MM.1S (cell line): ENCODE results near the gene TTC34.

ENCODE experiments used
- DNase-seq: peaks from one replicate; pipeline ENCODE4 v3.0.0-alpha.2; 2015
- H2AFZ ChIP-seq: fragments of 300-600 bp; sonication (generic); 2 replicates; pipeline ENCODE4 v1.6.0; 2016; ENCODE audit warnings: antibody characterized with exemption, low read length
- H3F3A ChIP-seq: fragments of 300-600 bp; sonication (generic); 2 replicates; pipeline ENCODE4 v1.6.1; 2016; ENCODE audit warnings: mild to moderate bottlenecking, antibody characterized with exemption, low read length, moderate library complexity, mixed read lengths; ENCODE audit not compliant: insufficient read depth
- H3K27ac ChIP-seq: fragments of 300-600 bp; sonication (generic); 2 replicates; pipeline ENCODE4 v1.5.1; 2016; ENCODE audit warnings: mild to moderate bottlenecking, low read length
- H3K27me3 ChIP-seq: fragments of 300-600 bp; sonication (generic); replicated peaks from 2 replicates; pipeline ENCODE4 v1.6.0; 2016; ENCODE audit warnings: low read length; ENCODE audit not compliant: insufficient read depth
- H3K36me3 ChIP-seq: fragments of 300-600 bp; sonication (generic); replicated peaks from 2 replicates; pipeline ENCODE4 v1.6.1; 2016; ENCODE audit warnings: mild to moderate bottlenecking, low read length, mixed read lengths; ENCODE audit not compliant: insufficient read depth
- H3K4me1 ChIP-seq: fragments of 300-600 bp; sonication (generic); 2 replicates; pipeline ENCODE4 v1.6.1; 2016; ENCODE audit warnings: low read length, mixed read lengths
- H3K4me2 ChIP-seq: fragments of 300-600 bp; sonication (generic); 2 replicates; pipeline ENCODE4 v1.6.0; 2016; ENCODE audit warnings: low read depth, low read length
- H3K4me3 ChIP-seq: fragments of 300-600 bp; sonication (generic); 2 replicates; pipeline ENCODE4 v1.5.1; 2016; ENCODE audit warnings: low read length, mixed read lengths
- H3K79me2 ChIP-seq: fragments of 300-600 bp; sonication (generic); 2 replicates; pipeline ENCODE4 v1.6.1; 2016; ENCODE audit warnings: mixed run types, low read length, mixed read lengths
- H3K9ac ChIP-seq: fragments of 300-600 bp; sonication (generic); 2 replicates; pipeline ENCODE4 v1.6.1; 2016; ENCODE audit warnings: low read length, mixed read lengths
- H3K9me2 ChIP-seq: fragments of 300-600 bp; sonication (generic); replicated peaks from 2 replicates; pipeline ENCODE4 v1.6.1; 2016; ENCODE audit warnings: mild to moderate bottlenecking, low read length, mixed read lengths; ENCODE audit not compliant: insufficient read depth
- H3K9me3 ChIP-seq: fragments of 300-600 bp; sonication (generic); replicated peaks from 2 replicates; pipeline ENCODE4 v1.6.1; 2016; ENCODE audit warnings: mild to moderate bottlenecking, low read length, mixed read lengths; ENCODE audit not compliant: insufficient read depth
- H4K20me1 ChIP-seq: fragments of 300-600 bp; sonication (generic); 2 replicates; pipeline ENCODE4 v1.6.1; 2016; ENCODE audit warnings: mild to moderate bottlenecking, low read length, moderate library complexity, mixed read lengths; ENCODE audit not compliant: insufficient read depth
- CTCF ChIP-seq: fragments of 300-600 bp; sonication (generic); IDR thresholded peaks from 2 replicates; pipeline ENCODE4 v1.5.1; 2016; ENCODE audit warnings: antibody characterized with exemption, low read length, mixed read lengths
- EZH2 ChIP-seq: fragments of 300-600 bp; sonication (generic); optimal IDR thresholded peaks from 2 replicates; pipeline ENCODE3; 2017; ENCODE audit warnings: low read depth, mild to moderate bottlenecking, antibody characterized with exemption, low read length, mixed read lengths
- EZH2phosphoT487 ChIP-seq: fragments of 300-600 bp; sonication (generic); IDR thresholded peaks from 2 replicates; pipeline ENCODE4 v1.6.1; 2018; ENCODE audit warnings: antibody characterized with exemption, low read length

The TTC34 gene

GRCh38 chr1:2819429-2819828, 17.9 kb upstream of the TTC34 start:
- H3K4me1 ChIP-seq: no peaks in the 10 kb centered on the region
- H3K9me3 ChIP-seq: no peaks in the 10 kb centered on the region

GRCh38 chr1:2817784-2818564, 16.5 kb upstream of the TTC34 start:
- no peaks in the 10 kb centered on the region for H3K36me3 ChIP-seq
- no peaks in the 10 kb centered on the region for H3K9me3 ChIP-seq
- no peaks in the 10 kb centered on the region for H4K20me1 ChIP-seq
- H2AFZ ChIP-seq: no peak overlapping the region
- H3K27me3 ChIP-seq: peaks cover 83% of the 10 kb centered on the region
- H3K27ac ChIP-seq: no peak overlapping the region
- TF ChIP-seq EZH2phosphoT487: no peak
- no peak for TF ChIP-seq CTCF
- no peak for TF ChIP-seq EZH2
- no peaks in the 10 kb centered on the region for H3K4me1 ChIP-seq
- H3K4me3 ChIP-seq: no peak overlapping the region
- H3K9ac ChIP-seq: no peak overlapping the region
- no peaks in the 10 kb centered on the region for H3F3A ChIP-seq
- DNase-seq: no peak
- H3K79me2 ChIP-seq: no peaks in the 10 kb centered on the region
- no peaks in the 10 kb centered on the region for H3K9me2 ChIP-seq
- no peak overlapping the region for H3K4me2 ChIP-seq

More at GRCh38 chr1:2819429-2819828, 17.9 kb upstream of the TTC34 start:
- Histone ChIP-seq H3K4me3 (no peak overlapping the region), H3K27me3 (peaks cover 83% of the 10 kb centered on the region), H3K9me2 (no peaks in the 10 kb centered on the region), H2AFZ (no peak overlapping the region), H3K79me2 (no peaks in the 10 kb centered on the region), H3K27ac (no peak overlapping the region), H4K20me1 (no peaks in the 10 kb centered on the region), H3K9ac (no peak overlapping the region), H3K36me3 (no peaks in the 10 kb centered on the region), H3F3A (no peaks in the 10 kb centered on the region), H3K4me2 (no peak overlapping the region)
- no peak for TF ChIP-seq EZH2phosphoT487
- no peak for TF ChIP-seq EZH2
- TF ChIP-seq CTCF: no peak
- DNase-seq: no peak

- H3K27me3 ChIP-seq: peaks cover 88% of the 10 kb centered on the region
- no peaks in the 10 kb centered on the region for H3K4me1 ChIP-seq
- H3K9me2 ChIP-seq: no peaks in the 10 kb centered on the region
Measured at GRCh38 chr1:2816786-2817185, 15.3 kb upstream of the TTC34 start.

More at GRCh38 chr1:2816786-2817185, 15.3 kb upstream of the TTC34 start:
- no peaks in the 10 kb centered on the region for H3K79me2 ChIP-seq
- no peak for DNase-seq
- H3K4me2 ChIP-seq: no peak overlapping the region
- no peaks in the 10 kb centered on the region for H3F3A ChIP-seq
- no peaks in the 10 kb centered on the region for H3K36me3 ChIP-seq
- no peaks in the 10 kb centered on the region for H4K20me1 ChIP-seq
- no peaks in the 10 kb centered on the region for H3K9me3 ChIP-seq
- no peak for TF ChIP-seq CTCF
- no peak for TF ChIP-seq EZH2
- no peak for TF ChIP-seq EZH2phosphoT487
- H3K4me3 ChIP-seq: no peak overlapping the region
- H3K27ac ChIP-seq: no peak overlapping the region
- no peak overlapping the region for H2AFZ ChIP-seq
- H3K9ac ChIP-seq: no peak overlapping the region
